ENCODE measurements around the gene SSBP4. TPM values are rescaled to one million over a fixed set of nuclear protein-coding genes. Genes with fewer than 3 reads are reported as not detected.
A peak's percentile ranks its signal among the peaks of the same experiment; 100 is the strongest.
"Not testable (repeated sequence)": the region's sequence is repeated elsewhere in the genome, so short reads cannot be mapped to it uniquely, and the experiment has no call there.

The SSBP4 gene
- total RNA-seq, 2 experiments from 2014 or later, result 198 to 204 TPM

DNA sequence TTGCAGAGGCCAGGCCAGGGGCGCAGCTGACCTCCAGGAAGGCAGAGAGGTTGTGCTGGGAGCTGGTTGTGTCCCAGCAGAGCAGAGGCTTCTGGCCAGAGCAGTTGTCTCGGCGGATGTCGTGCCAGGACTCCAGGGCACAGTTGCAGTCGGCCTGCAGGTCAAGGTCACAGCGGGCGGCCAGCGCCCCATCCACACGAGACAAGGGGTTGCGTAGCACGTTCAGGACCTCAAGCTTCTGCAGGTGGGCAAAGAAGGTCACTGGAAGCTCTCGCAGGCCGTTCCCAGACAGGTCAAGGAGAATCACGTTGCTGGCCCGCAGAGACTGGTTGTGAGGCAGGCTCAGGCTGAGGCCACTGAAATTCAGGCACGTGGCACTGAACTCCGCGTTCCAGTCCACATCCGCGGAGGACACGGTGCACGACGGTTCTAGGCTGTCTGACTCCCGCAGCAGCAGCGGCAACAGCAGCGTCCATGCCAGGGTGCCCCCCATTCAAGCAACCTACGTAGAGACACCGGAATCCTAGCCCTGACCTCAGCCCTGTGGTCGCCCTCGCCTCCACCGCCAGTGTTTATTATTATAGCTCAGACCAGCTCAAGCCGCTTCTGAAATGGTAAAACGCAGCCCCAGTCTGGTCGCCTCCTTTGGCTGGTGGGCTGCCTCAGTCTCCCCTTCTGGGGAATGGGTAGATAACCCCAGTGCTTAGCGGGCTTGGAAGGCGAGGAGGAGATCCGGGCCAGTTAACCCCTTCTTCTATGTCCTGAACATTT is 22.5 kb upstream of the SSBP4 start:
- ChIA-PET CTCF (interaction anchor here (0.9 to 2.4 kb wide), 3 partner anchors 8 to 141 kb away, joined by 3 to 18 read pairs (median 6); a partner anchor contains a TSS), POLR2A (no interaction called here)
- H3K36me3 Mint-ChIP-seq (ENCODE audit: low read depth), result no peaks in the 10 kb centered on the region
- H3K27ac Mint-ChIP-seq, result no peak overlapping the region
- no peak overlapping the region for H3K4me3 Mint-ChIP-seq
- peaks cover 19% of the 10 kb centered on the region for H3K27me3 Mint-ChIP-seq (ENCODE audit: low read depth)
- DNase-seq, result no peak
- H3K9me3 Mint-ChIP-seq (ENCODE audit: insufficient read depth), result no peaks in the 10 kb centered on the region
- ATAC-seq, result no peak
- H3K4me1 Mint-ChIP-seq (ENCODE audit: low read depth), result peaks cover 23% of the 10 kb centered on the region

GRCh38 chr19:18397242-18398202 is 21.7 kb upstream of the SSBP4 start, which contains the start of gene LRRC25:
TSS of gene LRRC25 (minus strand) at chr19:18397622. CDS start at chr19:18396963, 659 bp downstream.
- peak; percentile 67 for ATAC-seq
- H3K27ac Mint-ChIP-seq, result no peak within 1 kb of the TSS
- peaks cover 16% of the 10 kb centered on the region for H3K27me3 Mint-ChIP-seq (ENCODE audit: low read depth)
- H3K36me3 Mint-ChIP-seq (ENCODE audit: low read depth), result no peaks in the 10 kb centered on the region
- ChIA-PET POLR2A (no interaction called here), CTCF (interaction anchor here (0.6 to 2.4 kb wide), 2 partner anchors 9 to 18 kb away, joined by 3 to 18 read pairs; no protein-coding TSS in a partner anchor)
- peak; percentile 46 for DNase-seq
- H3K4me3 Mint-ChIP-seq, result peak within 1 kb of the TSS; percentile 12
- H3K4me1 Mint-ChIP-seq (ENCODE audit: low read depth), result peaks cover 23% of the 10 kb centered on the region
- H3K9me3 Mint-ChIP-seq (ENCODE audit: insufficient read depth), result no peaks in the 10 kb centered on the region

DNA sequence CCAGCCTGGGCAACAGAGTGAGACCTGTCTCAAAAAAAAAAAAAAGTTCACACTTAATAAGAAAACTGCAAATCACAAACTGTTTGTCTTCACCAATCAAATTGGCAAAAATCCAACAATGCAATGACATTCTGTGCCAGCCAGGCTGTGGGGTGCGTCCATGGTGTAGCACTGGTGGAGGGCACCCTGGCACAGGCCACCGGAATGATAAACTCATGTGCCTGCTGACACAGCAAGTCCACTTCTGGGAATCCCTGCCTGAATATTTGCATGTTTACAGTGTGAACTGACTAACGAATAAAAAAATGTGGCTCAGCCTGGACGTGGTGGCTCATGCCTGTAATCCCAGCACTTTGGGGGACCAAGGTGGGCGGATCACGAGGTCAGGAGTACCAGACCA is 20.2 kb upstream of the SSBP4 start:
- H3K4me1 Mint-ChIP-seq (ENCODE audit: low read depth), result peaks cover 26% of the 10 kb centered on the region

GRCh38 chr19:18401580-18402112 is 17.6 kb upstream of the SSBP4 start:
- no peaks in the 10 kb centered on the region for H3K36me3 Mint-ChIP-seq (ENCODE audit: low read depth)
- CTCF ChIA-PET, result interaction anchor here (0.7 to 2.6 kb wide), 6 partner anchors 9 to 123 kb away, joined by 3 to 13 read pairs (median 3); no protein-coding TSS in a partner anchor

More for the DNA sequence above, 20.2 kb upstream of the SSBP4 start:
- Mint-ChIP-seq H3K27me3 (ENCODE audit: low read depth) (peaks cover 14% of the 10 kb centered on the region), H3K36me3 (ENCODE audit: low read depth) (no peaks in the 10 kb centered on the region), H3K27ac (no peak overlapping the region), H3K4me3 (no peak overlapping the region), H3K9me3 (ENCODE audit: insufficient read depth) (no peaks in the 10 kb centered on the region)
- ATAC-seq (no peak), DNase-seq (no peak)
- CTCF ChIA-PET, result interaction anchor here (1.0 to 2.4 kb wide), 2 partner anchors 11 to 12 kb away, joined by 4 to 18 read pairs; no protein-coding TSS in a partner anchor
- POLR2A ChIA-PET, result no interaction called here

GRCh38 chr19:18402455-18403248 is 16.5 kb upstream of the SSBP4 start:
- H3K9me3 Mint-ChIP-seq (ENCODE audit: insufficient read depth); POLR2A ChIA-PET; H3K36me3 Mint-ChIP-seq (ENCODE audit: low read depth); DNase-seq; H3K27me3 Mint-ChIP-seq (ENCODE audit: low read depth); H3K27ac Mint-ChIP-seq; H3K4me3 Mint-ChIP-seq; ATAC-seq: not testable (repeated sequence)
- peaks cover 22% of the 10 kb centered on the region for H3K4me1 Mint-ChIP-seq (ENCODE audit: low read depth)
- CTCF ChIA-PET, result interaction anchor here (1.1 to 1.3 kb wide), 3 partner anchors 74 to 124 kb away, joined by 3 to 4 read pairs (median 3); no protein-coding TSS in a partner anchor

More at GRCh38 chr19:18401580-18402112, 17.6 kb upstream of the SSBP4 start:
- H3K4me1 Mint-ChIP-seq (ENCODE audit: low read depth), result peaks cover 26% of the 10 kb centered on the region
- H3K27me3 Mint-ChIP-seq (ENCODE audit: low read depth), result peaks cover 11% of the 10 kb centered on the region
- peak overlapping the region; percentile 73 for H3K27ac Mint-ChIP-seq
- H3K4me3 Mint-ChIP-seq, result no peak overlapping the region
- H3K9me3 Mint-ChIP-seq (ENCODE audit: insufficient read depth), result no peaks in the 10 kb centered on the region
- ATAC-seq, result no peak
- no peak for DNase-seq
- POLR2A ChIA-PET, result no interaction called here

GRCh38 chr19:18405754-18406153 is 13.4 kb upstream of the SSBP4 start:
- H3K27ac Mint-ChIP-seq; H3K4me3 Mint-ChIP-seq; H3K9me3 Mint-ChIP-seq (ENCODE audit: insufficient read depth); H3K36me3 Mint-ChIP-seq (ENCODE audit: low read depth); POLR2A ChIA-PET; H3K27me3 Mint-ChIP-seq (ENCODE audit: low read depth); ATAC-seq; DNase-seq: not testable (repeated sequence)
- CTCF ChIA-PET, result interaction anchor here (2.4 kb wide), 1 partner anchor 17 kb away, joined by 14 read pairs; no protein-coding TSS in a partner anchor
- peaks cover 20% of the 10 kb centered on the region for H3K4me1 Mint-ChIP-seq (ENCODE audit: low read depth)

GRCh38 chr19:18406749-18407148 is 12.4 kb upstream of the SSBP4 start:
- peaks cover 3% of the 10 kb centered on the region for H3K27me3 Mint-ChIP-seq (ENCODE audit: low read depth)
- ChIA-PET POLR2A (no interaction called here), CTCF (interaction anchor here (2.4 kb wide), 1 partner anchor 18 kb away, joined by 14 read pairs; no protein-coding TSS in a partner anchor)
- no peak for ATAC-seq
- H3K27ac Mint-ChIP-seq, result no peak overlapping the region
- H3K4me1 Mint-ChIP-seq (ENCODE audit: low read depth), result peaks cover 11% of the 10 kb centered on the region
- DNase-seq, result no peak
- no peak overlapping the region for H3K4me3 Mint-ChIP-seq
- H3K9me3 Mint-ChIP-seq (ENCODE audit: insufficient read depth), result no peaks in the 10 kb centered on the region
- H3K36me3 Mint-ChIP-seq (ENCODE audit: low read depth), result no peaks in the 10 kb centered on the region

DNA sequence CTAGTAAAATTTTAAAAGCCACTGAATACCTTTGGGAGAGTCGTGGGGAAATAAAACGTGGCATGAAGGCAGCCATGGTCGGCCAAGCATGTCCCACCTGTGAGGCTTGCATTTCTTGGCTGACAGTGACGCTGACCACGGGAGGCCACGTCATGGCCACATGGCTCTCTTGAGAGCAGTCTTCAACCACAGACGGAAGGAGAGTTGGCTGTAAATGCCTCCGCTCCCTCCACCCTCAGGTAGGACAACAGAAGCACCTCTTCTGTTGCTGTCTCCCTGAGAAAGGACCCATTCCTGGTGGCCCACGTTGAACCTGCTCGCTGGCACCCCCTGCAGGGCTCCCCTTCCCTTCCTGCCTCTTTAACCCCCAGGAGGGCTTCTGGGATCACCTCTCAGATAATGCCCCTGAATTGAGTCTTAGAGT is 11.1 kb upstream of the SSBP4 start:
- peaks cover 5% of the 10 kb centered on the region for H3K27me3 Mint-ChIP-seq (ENCODE audit: low read depth)
- ChIA-PET CTCF (no interaction called here), POLR2A (no interaction called here)
- no peaks in the 10 kb centered on the region for H3K36me3 Mint-ChIP-seq (ENCODE audit: low read depth)
- H3K4me1 Mint-ChIP-seq (ENCODE audit: low read depth), result peaks cover 9% of the 10 kb centered on the region
- H3K4me3 Mint-ChIP-seq, result no peak overlapping the region
- no peaks in the 10 kb centered on the region for H3K9me3 Mint-ChIP-seq (ENCODE audit: insufficient read depth)
- ATAC-seq, result peak; percentile 34
- H3K27ac Mint-ChIP-seq, result no peak overlapping the region
- DNase-seq, result peak; percentile 51

- ChIA-PET CTCF (interaction anchor here (0.7 to 9.3 kb wide), 9 partner anchors 11 to 220 kb away, joined by 3 to 122 read pairs (median 7); partner anchors contain the start of genes GDF15, JUND, MPV17L2 and RAB3A), POLR2A (interaction anchor here (1.1 to 6.9 kb wide), 4 partner anchors 20 to 133 kb away, joined by 3 to 50 read pairs (median 3); partner anchors contain the start of gene JUND)
- peaks cover 5% of the 10 kb centered on the region for H3K27me3 Mint-ChIP-seq (ENCODE audit: low read depth)
These were observed 6.5 kb upstream of the SSBP4 start for GRCh38 chr19:18412610-18413239.

GRCh38 chr19:18414504-18415177 is 4.6 kb upstream of the SSBP4 start:
- Mint-ChIP-seq H3K27ac (peak overlapping the region; percentile 86), H3K9me3 (ENCODE audit: insufficient read depth) (no peaks in the 10 kb centered on the region), H3K4me1 (ENCODE audit: low read depth) (peaks cover 59% of the 10 kb centered on the region), H3K4me3 (peak overlapping the region; percentile 40), H3K36me3 (ENCODE audit: low read depth) (no peaks in the 10 kb centered on the region), H3K27me3 (ENCODE audit: low read depth) (peaks cover 5% of the 10 kb centered on the region)
- ATAC-seq (peak; percentile 4), DNase-seq (peak; percentile 74)
- CTCF ChIA-PET, result interaction anchor here (0.6 to 9.3 kb wide), 12 partner anchors 17 to 711 kb away, joined by 3 to 122 read pairs (median 3); partner anchors contain the start of genes GDF15, JUND and MPV17L2
- POLR2A ChIA-PET, result interaction anchor here (0.8 to 6.9 kb wide), 6 partner anchors 9 to 505 kb away, joined by 3 to 50 read pairs (median 3); partner anchors contain the start of genes DDX49 and JUND

More at GRCh38 chr19:18412610-18413239, 6.5 kb upstream of the SSBP4 start:
- Mint-ChIP-seq H3K9me3 (ENCODE audit: insufficient read depth) (no peaks in the 10 kb centered on the region), H3K4me3 (no peak overlapping the region), H3K36me3 (ENCODE audit: low read depth) (no peaks in the 10 kb centered on the region), H3K27ac (no peak overlapping the region), H3K4me1 (ENCODE audit: low read depth) (peaks cover 46% of the 10 kb centered on the region)
- no peak for DNase-seq
- no peak for ATAC-seq

Data from activated CD8-positive, alpha-beta T cell treated with anti-CD3 and anti-CD28 coated beads, Interleukin-2, amount 10 ng/mL, durations not matched to agents 7 days and 5 days (primary cell).